Epidermal melanocyte (primary cell): ENCODE data around the gene B4GALT2.

Source experiments
- DNase-seq: peaks from one replicate; pipeline ENCODE4 v3.0.0; 2011; ENCODE audit warnings: low spot score; ENCODE audit not compliant: insufficient read length

The B4GALT2 gene

GRCh38 chr1:44002165-44002564 lies 23.2 kb downstream of the B4GALT2 start:
- DNase-seq: no peak

GRCh38 chr1:44002606-44003157 lies 23.7 kb downstream of the B4GALT2 start:
- DNase-seq: no peak

GRCh38 chr1:44008259-44008658 lies 29.2 kb downstream of the B4GALT2 start:
- DNase-seq: no peak

- DNase-seq: no peak
Measured at GRCh38 chr1:44010935-44011471, 32.0 kb downstream of the B4GALT2 start.

- no peak for DNase-seq
Measured at GRCh38 chr1:44012404-44012803, 33.4 kb downstream of the B4GALT2 start.

GRCh38 chr1:44012941-44013609 lies 34.1 kb downstream of the B4GALT2 start:
- DNase-seq: no peak

GRCh38 chr1:44013949-44014348 lies 34.9 kb downstream of the B4GALT2 start:
- no peak for DNase-seq

GRCh38 chr1:44014365-44015104 lies 35.5 kb downstream of the B4GALT2 start:
- peak; percentile 9 for DNase-seq

- DNase-seq: peak; percentile 7
Measured at GRCh38 chr1:44015206-44015605, 36.2 kb downstream of the B4GALT2 start.

- no peak for DNase-seq
Measured at GRCh38 chr1:44016041-44016889, 37.3 kb downstream of the B4GALT2 start.

GRCh38 chr1:44016890-44017400 lies 37.9 kb downstream of the B4GALT2 start:
- DNase-seq: peak; percentile 0

GRCh38 chr1:44019466-44019948 lies 40.5 kb downstream of the B4GALT2 start:
- peak; percentile 7 for DNase-seq

GRCh38 chr1:44020464-44020863 lies 41.5 kb downstream of the B4GALT2 start:
- no peak for DNase-seq

GRCh38 chr1:44021156-44021555 lies 42.1 kb downstream of the B4GALT2 start:
- no peak for DNase-seq

- peak; percentile 1 for DNase-seq
Measured at GRCh38 chr1:44021581-44022321, 42.7 kb downstream of the B4GALT2 start.

GRCh38 chr1:44024031-44024902 lies 45.3 kb downstream of the B4GALT2 start:
- no peak for DNase-seq

- no peak for DNase-seq
Measured at GRCh38 chr1:44024903-44025525, 46.0 kb downstream of the B4GALT2 start.

- no peak for DNase-seq
Measured at GRCh38 chr1:44025816-44026215, 46.8 kb downstream of the B4GALT2 start.

GRCh38 chr1:44027320-44027719 lies 48.3 kb downstream of the B4GALT2 start:
- DNase-seq: no peak
